GM12875 (cell line): ENCODE results near the gene HSDL1.
"Not testable (repeated sequence)": the region's sequence is repeated elsewhere in the genome, so short reads cannot be mapped to it uniquely, and the experiment has no call there.

ENCODE experiments used
- H3K4me3 ChIP-seq: one replicate; pipeline ENCODE4 v1.5.1; 2011; ENCODE audit warnings: low read depth, low read length, control low read depth
- TF ChIP-seq, protein P1 (sequence below): IDR thresholded peaks from 2 replicates; pipeline ENCODE4 v1.5.1; 2011; ENCODE audit warnings: low read depth, mild to moderate bottlenecking, control low read depth, inconsistent platforms, low read length, moderate library complexity, borderline replicate concordance; ENCODE audit not compliant: insufficient read depth

The HSDL1 gene

DNA sequence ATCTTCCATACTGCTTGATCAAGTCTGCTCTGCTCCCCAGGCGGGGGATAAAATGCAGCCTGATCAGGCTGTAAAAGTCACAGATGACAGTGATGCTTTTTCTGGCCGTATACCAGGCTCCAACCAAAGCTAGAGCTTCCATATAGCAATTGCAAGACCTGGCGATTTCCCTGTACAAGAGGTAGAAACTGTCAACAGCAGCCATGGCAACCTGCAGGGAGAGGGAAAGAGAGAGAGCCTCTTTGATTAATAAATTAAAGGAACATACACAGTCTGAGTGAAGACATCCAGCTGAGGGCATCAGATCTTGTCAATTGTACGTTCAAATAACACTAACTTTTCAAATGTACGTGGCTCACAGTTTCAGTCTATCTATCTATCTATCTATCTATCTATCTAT is 13.9 kb downstream of the HSDL1 start:
- no peak overlapping the region for H3K4me3 ChIP-seq
- TF ChIP-seq, protein P1, sequence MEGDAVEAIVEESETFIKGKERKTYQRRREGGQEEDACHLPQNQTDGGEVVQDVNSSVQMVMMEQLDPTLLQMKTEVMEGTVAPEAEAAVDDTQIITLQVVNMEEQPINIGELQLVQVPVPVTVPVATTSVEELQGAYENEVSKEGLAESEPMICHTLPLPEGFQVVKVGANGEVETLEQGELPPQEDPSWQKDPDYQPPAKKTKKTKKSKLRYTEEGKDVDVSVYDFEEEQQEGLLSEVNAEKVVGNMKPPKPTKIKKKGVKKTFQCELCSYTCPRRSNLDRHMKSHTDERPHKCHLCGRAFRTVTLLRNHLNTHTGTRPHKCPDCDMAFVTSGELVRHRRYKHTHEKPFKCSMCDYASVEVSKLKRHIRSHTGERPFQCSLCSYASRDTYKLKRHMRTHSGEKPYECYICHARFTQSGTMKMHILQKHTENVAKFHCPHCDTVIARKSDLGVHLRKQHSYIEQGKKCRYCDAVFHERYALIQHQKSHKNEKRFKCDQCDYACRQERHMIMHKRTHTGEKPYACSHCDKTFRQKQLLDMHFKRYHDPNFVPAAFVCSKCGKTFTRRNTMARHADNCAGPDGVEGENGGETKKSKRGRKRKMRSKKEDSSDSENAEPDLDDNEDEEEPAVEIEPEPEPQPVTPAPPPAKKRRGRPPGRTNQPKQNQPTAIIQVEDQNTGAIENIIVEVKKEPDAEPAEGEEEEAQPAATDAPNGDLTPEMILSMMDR, result no peak

DNA sequence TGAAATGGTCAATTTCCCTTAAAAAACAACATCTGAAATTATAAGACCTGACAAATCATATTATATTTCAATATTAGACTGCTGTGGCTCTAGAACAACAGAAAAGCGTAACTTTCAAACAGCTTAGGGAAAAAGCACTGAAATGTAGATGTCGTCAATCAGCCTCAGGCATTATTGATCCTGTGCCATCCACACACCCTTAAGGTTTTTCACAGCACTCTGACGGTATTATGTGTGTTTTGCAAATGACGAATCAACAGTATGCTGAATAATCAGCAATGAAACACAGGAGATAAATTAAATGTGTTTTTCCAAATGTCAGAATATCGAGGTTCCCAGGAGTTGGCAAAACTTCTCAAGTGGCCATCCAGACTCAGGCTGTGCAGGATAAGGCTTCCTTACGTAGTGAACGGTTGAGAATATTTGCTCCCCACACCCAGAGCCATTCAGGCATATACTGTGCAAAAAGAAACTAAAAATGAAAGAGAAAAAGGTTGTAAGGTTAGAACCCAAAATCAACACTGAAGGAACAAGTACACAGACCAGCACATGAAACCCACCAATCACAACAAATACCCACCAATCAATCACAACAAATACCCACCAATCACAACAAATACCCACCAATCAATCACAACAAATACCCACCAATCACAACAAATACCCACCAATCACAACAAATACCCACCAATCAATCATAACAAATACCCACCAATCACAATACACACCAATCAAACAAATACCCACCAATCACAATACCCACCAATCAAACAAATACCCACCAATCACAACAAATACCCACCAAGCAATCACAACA is 20.5 kb downstream of the HSDL1 start:
- TF ChIP-seq, protein P1, result no peak
- H3K4me3 ChIP-seq, result no peak overlapping the region

DNA sequence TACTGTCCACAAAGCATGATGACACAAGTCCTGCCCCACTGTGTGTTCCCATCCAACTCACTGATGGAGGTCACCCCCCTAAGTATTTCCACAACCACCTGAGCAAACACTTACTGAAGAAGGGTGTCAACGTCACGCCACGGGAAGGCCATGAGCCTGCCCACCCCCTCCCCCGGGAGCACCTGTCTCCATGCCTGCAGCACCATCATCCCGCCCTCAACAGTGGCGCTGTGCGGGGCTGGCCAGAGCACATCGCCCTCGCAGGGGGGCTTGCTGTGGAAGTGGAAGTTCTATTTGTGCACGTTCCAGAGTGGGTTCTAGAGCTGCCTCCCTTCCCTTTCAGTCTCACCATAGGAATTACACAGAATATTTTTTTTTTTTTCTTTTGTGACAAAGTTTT is 24.0 kb downstream of the HSDL1 start:
- TF ChIP-seq, protein P1, result no peak
- H3K4me3 ChIP-seq, result no peak overlapping the region

DNA sequence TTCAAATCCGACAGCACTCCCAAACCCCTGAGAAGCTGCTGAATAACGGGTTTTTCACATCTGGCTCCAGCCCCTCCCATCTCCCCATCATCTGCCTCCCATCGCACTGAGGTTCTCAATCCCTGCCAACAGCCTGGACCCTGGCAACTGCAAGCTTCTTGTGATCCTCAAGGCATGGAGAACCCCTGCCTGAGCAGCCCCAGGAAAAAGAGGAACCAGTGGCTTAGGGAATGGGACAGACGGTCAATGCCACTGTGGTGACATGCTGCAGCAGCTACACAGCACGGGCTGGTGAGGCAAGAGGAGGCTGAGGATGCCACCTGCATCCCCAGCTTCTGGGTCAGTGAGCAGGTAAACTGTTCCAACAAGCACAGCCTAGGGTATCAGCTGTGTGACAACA is 25.0 kb downstream of the HSDL1 start:
- no peak overlapping the region for H3K4me3 ChIP-seq
- TF ChIP-seq, protein P1, result no peak

DNA sequence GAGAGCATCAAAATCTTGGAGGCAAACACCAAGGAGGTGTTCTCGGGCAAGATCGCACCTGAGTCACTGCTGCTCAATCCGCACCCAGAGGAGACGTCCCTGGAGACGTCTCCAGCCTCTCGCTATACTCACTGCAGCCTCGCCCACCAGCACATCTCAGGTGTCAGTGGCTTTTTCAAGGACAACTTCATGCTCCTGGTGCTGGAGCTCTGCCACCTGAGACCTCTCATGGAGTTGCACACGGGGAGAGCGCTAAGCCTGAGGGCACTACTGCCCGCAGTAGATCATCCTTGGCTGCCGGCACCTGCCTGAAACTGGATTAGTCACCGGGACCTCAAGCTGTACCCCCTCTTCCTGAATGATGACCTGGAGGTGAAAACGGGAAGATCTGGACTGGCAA is 25.6 kb downstream of the HSDL1 start:
- TF ChIP-seq, protein P1, result no peak
- no peak overlapping the region for H3K4me3 ChIP-seq

DNA sequence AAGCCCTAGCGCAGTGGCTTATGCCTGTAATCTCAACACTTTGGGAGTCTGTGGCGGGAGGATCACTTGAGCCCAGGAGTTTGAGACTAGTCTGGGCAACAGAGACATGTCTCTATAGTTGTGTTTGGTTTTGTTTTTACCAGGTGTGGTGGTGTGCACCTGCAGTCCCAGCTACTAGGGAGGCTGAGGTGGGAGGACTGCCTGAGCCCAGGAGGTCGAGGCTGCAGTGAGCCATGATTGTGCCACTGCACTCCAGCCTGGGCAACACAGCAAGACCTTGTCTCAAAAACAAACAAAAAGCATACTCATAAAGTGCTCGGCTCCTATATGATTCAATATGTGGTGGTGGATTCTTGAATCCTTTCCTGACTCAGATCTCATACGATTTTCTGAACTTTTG is 26.7 kb downstream of the HSDL1 start:
- H3K4me3 ChIP-seq, result not testable (repeated sequence)

DNA sequence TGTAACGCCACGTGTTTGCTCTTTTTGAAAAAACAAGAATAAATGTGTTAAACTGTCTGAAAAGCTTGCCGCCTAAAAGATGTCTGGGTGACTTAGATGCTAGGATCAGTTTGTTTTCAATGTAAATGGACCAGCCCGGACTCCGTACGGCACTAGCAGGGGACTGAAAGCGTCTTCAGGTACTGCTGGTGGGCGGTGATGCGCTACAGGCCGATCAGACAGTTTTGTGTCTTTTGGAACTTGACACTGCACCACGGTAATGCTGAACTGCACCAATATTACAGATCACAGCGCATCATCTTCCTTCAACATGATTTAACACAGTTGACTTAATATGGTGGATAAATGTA is 27.5 kb downstream of the HSDL1 start:
- TF ChIP-seq, protein P1, result no peak
- H3K4me3 ChIP-seq, result peak overlapping the region; percentile 88
